Measurements from ENCODE around the gene PLA2G10.
"Not testable (repeated sequence)": the region's sequence is repeated elsewhere in the genome, so short reads cannot be mapped to it uniquely, and the experiment has no call there.

DNA sequence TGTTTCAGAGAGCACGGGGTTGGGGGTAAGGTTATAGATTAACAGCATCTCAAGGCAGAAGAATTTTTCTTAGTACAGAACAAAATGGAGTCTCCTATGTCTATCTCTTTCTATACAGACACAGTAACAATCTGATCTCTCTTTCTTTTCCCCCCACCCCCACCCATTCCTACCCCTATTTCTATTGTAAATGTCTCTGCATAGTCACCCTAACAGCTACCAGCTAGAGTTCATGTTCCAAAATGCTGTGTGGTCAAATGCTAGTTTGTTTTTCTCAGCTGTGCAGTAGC lies 57.2 kb downstream of the PLA2G10 start:
- TF ChIP-seq, protein P1, sequence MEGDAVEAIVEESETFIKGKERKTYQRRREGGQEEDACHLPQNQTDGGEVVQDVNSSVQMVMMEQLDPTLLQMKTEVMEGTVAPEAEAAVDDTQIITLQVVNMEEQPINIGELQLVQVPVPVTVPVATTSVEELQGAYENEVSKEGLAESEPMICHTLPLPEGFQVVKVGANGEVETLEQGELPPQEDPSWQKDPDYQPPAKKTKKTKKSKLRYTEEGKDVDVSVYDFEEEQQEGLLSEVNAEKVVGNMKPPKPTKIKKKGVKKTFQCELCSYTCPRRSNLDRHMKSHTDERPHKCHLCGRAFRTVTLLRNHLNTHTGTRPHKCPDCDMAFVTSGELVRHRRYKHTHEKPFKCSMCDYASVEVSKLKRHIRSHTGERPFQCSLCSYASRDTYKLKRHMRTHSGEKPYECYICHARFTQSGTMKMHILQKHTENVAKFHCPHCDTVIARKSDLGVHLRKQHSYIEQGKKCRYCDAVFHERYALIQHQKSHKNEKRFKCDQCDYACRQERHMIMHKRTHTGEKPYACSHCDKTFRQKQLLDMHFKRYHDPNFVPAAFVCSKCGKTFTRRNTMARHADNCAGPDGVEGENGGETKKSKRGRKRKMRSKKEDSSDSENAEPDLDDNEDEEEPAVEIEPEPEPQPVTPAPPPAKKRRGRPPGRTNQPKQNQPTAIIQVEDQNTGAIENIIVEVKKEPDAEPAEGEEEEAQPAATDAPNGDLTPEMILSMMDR (conservative IDR thresholded peaks at IDR 0.05), result not testable (repeated sequence)
- not testable (repeated sequence) for TF ChIP-seq ZFX (IDR thresholded peaks at IDR 0.05)

All from C4-2B (cell line).